Fibroblast of lung (primary cell): ENCODE results near the gene CASP10. TPM values are rescaled to one million over a fixed set of nuclear protein-coding genes. Genes with fewer than 3 reads are reported as not detected.

ENCODE experiments used
- DNase-seq, 2 donors: peaks; one replicate each; pipeline versions ENCODE4 v3.0.0 to v3.0.0-alpha.2; 2010; ENCODE audit warnings: low read depth in 2 of 2
- H2AFZ ChIP-seq: 2 replicates; pipeline ENCODE4 v1.5.1; 2012; ENCODE audit warnings: low read length, control low read depth, inconsistent platforms
- H3K27ac ChIP-seq: 2 replicates; pipeline ENCODE4 v1.5.1; 2011; ENCODE audit warnings: low read length, control low read depth; ENCODE audit not compliant: insufficient read depth
- H3K27me3 ChIP-seq: 2 replicates; pipeline ENCODE4 v1.5.1; 2011; ENCODE audit warnings: mild to moderate bottlenecking, low read length; ENCODE audit not compliant: control insufficient read depth, insufficient read depth
- H3K36me3 ChIP-seq: 2 replicates; pipeline ENCODE4 v1.5.1; 2011; ENCODE audit warnings: low read length; ENCODE audit not compliant: control insufficient read depth, insufficient read depth
- H3K4me1 ChIP-seq: 2 replicates; pipeline ENCODE4 v1.5.1; 2011; ENCODE audit warnings: low read length; ENCODE audit not compliant: control insufficient read depth, insufficient read depth; ENCODE audit errors: extremely low read depth
- H3K4me2 ChIP-seq: 2 replicates; pipeline ENCODE4 v1.5.1; 2011; ENCODE audit warnings: low read length, control low read depth; ENCODE audit not compliant: insufficient read depth; ENCODE audit errors: extremely low read depth
- H3K4me3 ChIP-seq, 4 experiments: fragments of 200-600 bp in 1 of 4; sonication (generic) in 1 of 4; replicated peaks in 1 of 4; 2 replicates each; pipeline ENCODE4 v1.5.1; 2011 to 2016; ENCODE audit warnings: low read length in 4 of 4, low read depth in 3 of 4, mild to moderate bottlenecking in 3 of 4, control low read depth in 2 of 4, inconsistent platforms in 1 of 4, mixed read lengths in 1 of 4; ENCODE audit not compliant: insufficient read depth in 1 of 4; ENCODE audit errors: control extremely low read depth in 1 of 4
- H3K79me2 ChIP-seq: 2 replicates; pipeline ENCODE4 v1.5.1; 2012; ENCODE audit warnings: mild to moderate bottlenecking, low read length, inconsistent platforms; ENCODE audit not compliant: control insufficient read depth, insufficient read depth
- H3K9ac ChIP-seq: 2 replicates; pipeline ENCODE4 v1.5.1; 2011; ENCODE audit warnings: mild to moderate bottlenecking, low read length, control low read depth; ENCODE audit not compliant: insufficient read depth
- H3K9me3 ChIP-seq: 2 replicates; pipeline ENCODE4 v1.5.1; 2012; ENCODE audit warnings: low read depth, low read length; ENCODE audit not compliant: control insufficient read depth, insufficient read depth
- H4K20me1 ChIP-seq: 2 replicates; pipeline ENCODE4 v1.5.1; 2011; ENCODE audit warnings: low read length; ENCODE audit not compliant: control insufficient read depth, insufficient read depth; ENCODE audit errors: extremely low read depth
- EZH2 ChIP-seq: IDR thresholded peaks from 2 replicates; pipeline ENCODE4 v1.5.1; 2012; ENCODE audit warnings: low read length, control low read depth, mild to moderate bottlenecking; ENCODE audit errors: missing control alignments
- polyA plus RNA-seq, 2 donors: library from polyadenylated mRNA; depleted of rRNA in 1 of 2; stranded (reverse) in 1 of 2; unstranded in 1 of 2; fragments of >200 nt; gene quantifications; 2 replicates each; pipeline ENCODE4 v1.2.1, GENCODE V29; 2011 to 2012; ENCODE audit warnings: missing spikeins in 1 of 2
- total RNA-seq: library from RNA; depleted of rRNA; stranded (reverse); fragments of >200 nt; gene quantifications from 2 replicates; pipeline ENCODE4 v1.2.1, GENCODE V29; 2014
- TF ChIP-seq, protein P1 (sequence below), 2 donors: IDR thresholded peaks in 1 of 2; conservative IDR thresholded peaks in 1 of 2; 1 replicate in 1 of 2; 2 replicates in 1 of 2; pipeline ENCODE4 v1.5.1; 2011 to 2012; ENCODE audit warnings: low read length in 2 of 2, control low read depth in 1 of 2, inconsistent platforms in 1 of 2, low read depth in 1 of 2, mild to moderate bottlenecking in 1 of 2

The CASP10 gene
- total and polyA plus RNA-seq, 2 donors (not counting 1 experiment from before 2014, with no cell fraction given), result 5.5 to 8.1 TPM

DNA sequence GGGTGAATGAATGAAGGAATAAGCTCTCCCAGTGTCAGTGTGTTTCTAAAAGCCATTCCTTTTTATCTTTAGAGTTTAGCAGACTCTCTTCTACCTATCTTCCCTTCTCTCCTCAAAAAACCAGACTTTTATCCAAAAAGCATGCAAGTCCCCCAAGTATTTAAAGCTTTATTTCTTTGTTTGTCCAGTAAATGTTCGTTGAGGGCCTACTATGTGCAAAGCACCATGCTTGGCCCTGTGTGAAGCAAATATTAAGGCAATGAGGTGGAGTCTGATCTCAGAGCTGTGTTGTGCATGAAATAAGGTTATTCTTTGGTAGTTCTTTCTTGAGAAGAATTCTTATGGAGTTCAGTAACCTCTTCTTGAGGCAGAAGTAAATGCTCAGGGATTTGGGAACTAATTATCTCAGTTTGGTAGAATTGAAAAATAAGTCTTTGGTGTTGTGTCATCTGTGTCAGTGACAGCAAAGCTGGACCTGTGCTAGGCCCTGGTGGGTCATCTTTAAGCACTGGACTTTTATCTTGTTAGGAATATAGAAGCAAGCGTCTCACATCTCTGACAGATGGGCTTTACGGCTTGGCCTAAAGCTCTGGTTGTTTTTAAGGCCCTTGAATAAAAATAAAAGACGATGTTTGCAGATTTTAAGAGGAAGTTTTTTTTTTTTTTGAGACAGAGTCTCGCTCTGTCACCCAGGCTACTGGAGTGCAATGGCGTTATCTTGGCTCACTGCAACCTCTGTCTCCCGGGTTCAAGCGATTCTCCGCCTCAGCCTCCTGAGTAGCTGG is 28.1 kb upstream of the CASP10 start:
- no peak overlapping the region for H3K27ac ChIP-seq
- no peak overlapping the region for H3K4me3 ChIP-seq
- TF ChIP-seq EZH2, result no peak
- TF ChIP-seq, protein P1, sequence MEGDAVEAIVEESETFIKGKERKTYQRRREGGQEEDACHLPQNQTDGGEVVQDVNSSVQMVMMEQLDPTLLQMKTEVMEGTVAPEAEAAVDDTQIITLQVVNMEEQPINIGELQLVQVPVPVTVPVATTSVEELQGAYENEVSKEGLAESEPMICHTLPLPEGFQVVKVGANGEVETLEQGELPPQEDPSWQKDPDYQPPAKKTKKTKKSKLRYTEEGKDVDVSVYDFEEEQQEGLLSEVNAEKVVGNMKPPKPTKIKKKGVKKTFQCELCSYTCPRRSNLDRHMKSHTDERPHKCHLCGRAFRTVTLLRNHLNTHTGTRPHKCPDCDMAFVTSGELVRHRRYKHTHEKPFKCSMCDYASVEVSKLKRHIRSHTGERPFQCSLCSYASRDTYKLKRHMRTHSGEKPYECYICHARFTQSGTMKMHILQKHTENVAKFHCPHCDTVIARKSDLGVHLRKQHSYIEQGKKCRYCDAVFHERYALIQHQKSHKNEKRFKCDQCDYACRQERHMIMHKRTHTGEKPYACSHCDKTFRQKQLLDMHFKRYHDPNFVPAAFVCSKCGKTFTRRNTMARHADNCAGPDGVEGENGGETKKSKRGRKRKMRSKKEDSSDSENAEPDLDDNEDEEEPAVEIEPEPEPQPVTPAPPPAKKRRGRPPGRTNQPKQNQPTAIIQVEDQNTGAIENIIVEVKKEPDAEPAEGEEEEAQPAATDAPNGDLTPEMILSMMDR (conservative IDR thresholded peaks at IDR 0.05 in 1 of 2, IDR thresholded peaks at IDR 0.05 in 1 of 2; ENCODE audit: low read depth in 1 of 2, low read length in 2 of 2), result no peak
- no peak overlapping the region for H3K4me2 ChIP-seq
- no peaks in the 10 kb centered on the region for H3K27me3 ChIP-seq
- DNase-seq, result no peak
- peaks cover 2% of the 10 kb centered on the region for H3K79me2 ChIP-seq
- no peaks in the 10 kb centered on the region for H4K20me1 ChIP-seq
- H3K9ac ChIP-seq, result no peak overlapping the region
- no peak overlapping the region for H2AFZ ChIP-seq
- H3K9me3 ChIP-seq, result no peaks in the 10 kb centered on the region
- peaks cover 3% of the 10 kb centered on the region for H3K36me3 ChIP-seq
- peaks cover 18% of the 10 kb centered on the region for H3K4me1 ChIP-seq

DNA sequence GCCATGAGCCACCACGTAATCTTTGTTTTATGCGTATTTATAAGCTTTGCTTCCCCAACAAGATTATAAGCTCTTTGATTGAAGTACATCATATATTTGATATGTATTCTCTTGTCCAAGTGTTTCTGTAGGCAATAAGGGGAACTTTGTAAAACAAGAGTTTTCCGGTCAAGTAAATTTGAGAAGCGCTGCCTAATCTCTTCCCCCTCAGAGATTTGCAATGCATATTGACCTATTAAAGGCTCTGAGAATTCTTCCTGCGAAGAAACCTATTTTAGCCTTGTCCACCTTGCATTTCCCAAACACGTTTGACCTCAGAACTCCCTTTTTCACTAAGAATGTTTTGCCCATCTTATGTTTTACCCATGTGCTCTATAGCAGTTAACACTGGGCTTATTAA is 26.9 kb upstream of the CASP10 start:
- H3K27me3 ChIP-seq, result no peaks in the 10 kb centered on the region
- H3K27ac ChIP-seq, result no peak overlapping the region
- H3K4me3 ChIP-seq, result no peak overlapping the region
- no peak overlapping the region for H2AFZ ChIP-seq
- no peak for TF ChIP-seq EZH2
- TF ChIP-seq, protein P1 (conservative IDR thresholded peaks at IDR 0.05 in 1 of 2, IDR thresholded peaks at IDR 0.05 in 1 of 2; ENCODE audit: low read depth in 1 of 2, low read length in 2 of 2), result no peak
- no peak overlapping the region for H3K4me2 ChIP-seq
- no peaks in the 10 kb centered on the region for H4K20me1 ChIP-seq
- H3K9ac ChIP-seq, result no peak overlapping the region
- H3K79me2 ChIP-seq, result peaks cover 2% of the 10 kb centered on the region
- H3K9me3 ChIP-seq, result no peaks in the 10 kb centered on the region
- H3K4me1 ChIP-seq, result peaks cover 9% of the 10 kb centered on the region
- DNase-seq, result no peak
- H3K36me3 ChIP-seq, result peaks cover 6% of the 10 kb centered on the region

DNA sequence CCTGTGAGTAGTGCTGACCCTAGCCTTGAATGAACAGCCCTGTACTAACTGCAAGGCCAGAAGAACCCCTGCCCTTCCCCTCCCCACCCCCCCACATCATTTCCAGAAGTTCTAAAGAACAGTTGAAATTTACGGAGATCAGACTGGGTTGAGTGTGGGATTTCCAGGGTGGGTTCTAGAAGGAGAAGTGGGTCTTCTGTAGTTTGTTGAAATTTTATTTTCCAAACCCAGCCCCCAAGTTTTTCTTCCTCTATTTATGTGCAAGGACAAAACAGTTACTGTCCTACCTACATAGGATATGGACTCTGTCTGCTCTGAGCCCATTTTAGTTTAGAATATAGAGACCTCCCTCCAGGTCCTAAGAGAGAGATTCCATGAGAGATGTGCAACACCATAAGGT is 26.3 kb upstream of the CASP10 start:
- H3K36me3 ChIP-seq, result peaks cover 6% of the 10 kb centered on the region

More for the DNA sequence above, 26.3 kb upstream of the CASP10 start:
- Histone ChIP-seq H4K20me1 (no peaks in the 10 kb centered on the region), H3K9me3 (no peaks in the 10 kb centered on the region), H3K79me2 (peaks cover 2% of the 10 kb centered on the region), H3K4me3 (no peak overlapping the region), H3K27me3 (no peaks in the 10 kb centered on the region), H3K27ac (no peak overlapping the region), H3K9ac (no peak overlapping the region), H3K4me1 (peaks cover 8% of the 10 kb centered on the region), H3K4me2 (no peak overlapping the region), H2AFZ (no peak overlapping the region)
- no peak for DNase-seq
- TF ChIP-seq, protein P1 (conservative IDR thresholded peaks at IDR 0.05 in 1 of 2, IDR thresholded peaks at IDR 0.05 in 1 of 2; ENCODE audit: low read depth in 1 of 2, low read length in 2 of 2), result no peak
- no peak for TF ChIP-seq EZH2
